ENCODE results near the gene CYB561. TPM values are rescaled to one million over a fixed set of nuclear protein-coding genes. Genes with fewer than 3 reads are reported as not detected.

The CYB561 gene
- total RNA-seq, 4 donors from 2014 or later: 41.7 to 74.6 (median 56.4) TPM

DNA sequence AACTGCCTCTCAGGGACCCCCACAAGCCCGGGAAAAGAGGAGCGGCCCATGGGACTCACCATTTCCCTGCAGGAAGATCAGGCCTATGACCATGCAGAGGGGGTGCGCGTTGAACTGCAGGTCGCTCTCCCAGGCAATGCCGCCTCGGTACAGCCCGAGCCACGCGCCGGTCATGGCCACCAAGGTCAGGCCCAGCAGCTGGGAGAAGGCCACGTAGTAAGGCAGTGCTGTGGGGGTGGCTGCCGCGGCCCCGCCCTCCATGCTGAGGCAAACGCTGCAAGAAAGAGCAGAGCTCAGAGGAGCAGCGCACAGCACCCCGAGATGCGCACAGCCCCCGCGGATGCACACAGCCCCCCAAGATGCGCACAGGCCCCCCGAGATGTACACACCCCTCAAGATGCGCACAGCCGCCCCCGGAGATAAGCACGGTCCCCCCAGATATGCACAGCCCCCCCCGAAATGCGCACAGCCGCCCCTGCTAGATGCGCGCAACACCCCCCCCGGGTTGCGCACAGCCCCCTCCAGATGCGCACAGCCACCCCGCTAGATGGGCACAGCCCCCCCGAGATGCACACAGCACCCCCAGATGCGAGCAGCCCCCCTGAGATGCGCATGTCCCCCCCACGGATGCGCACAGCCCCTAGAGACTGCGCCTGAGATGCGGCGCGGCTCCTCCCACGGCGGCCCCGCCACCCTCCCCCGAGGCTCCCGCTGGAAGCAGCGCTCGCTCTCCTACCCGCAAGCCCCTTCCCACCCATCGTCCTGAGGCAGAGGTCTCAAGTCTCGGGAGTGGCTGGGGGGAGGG, 8.6 kb downstream of the CYB561 start:
- intact Hi-C loops (cut with DNase I; ENCODE audit: low total_unique reads): loop anchor here (5.0 kb wide), 1 partner anchor 40 kb away; the partner anchor contains the start of gene ACE
- H3K4me3 ChIP-seq (ENCODE audit: low read depth, poor library complexity, severe bottlenecking): no peak overlapping the region
- TF ChIP-seq POLR2A (IDR thresholded peaks at IDR 0.05): no peak
- TF ChIP-seq, protein P1, sequence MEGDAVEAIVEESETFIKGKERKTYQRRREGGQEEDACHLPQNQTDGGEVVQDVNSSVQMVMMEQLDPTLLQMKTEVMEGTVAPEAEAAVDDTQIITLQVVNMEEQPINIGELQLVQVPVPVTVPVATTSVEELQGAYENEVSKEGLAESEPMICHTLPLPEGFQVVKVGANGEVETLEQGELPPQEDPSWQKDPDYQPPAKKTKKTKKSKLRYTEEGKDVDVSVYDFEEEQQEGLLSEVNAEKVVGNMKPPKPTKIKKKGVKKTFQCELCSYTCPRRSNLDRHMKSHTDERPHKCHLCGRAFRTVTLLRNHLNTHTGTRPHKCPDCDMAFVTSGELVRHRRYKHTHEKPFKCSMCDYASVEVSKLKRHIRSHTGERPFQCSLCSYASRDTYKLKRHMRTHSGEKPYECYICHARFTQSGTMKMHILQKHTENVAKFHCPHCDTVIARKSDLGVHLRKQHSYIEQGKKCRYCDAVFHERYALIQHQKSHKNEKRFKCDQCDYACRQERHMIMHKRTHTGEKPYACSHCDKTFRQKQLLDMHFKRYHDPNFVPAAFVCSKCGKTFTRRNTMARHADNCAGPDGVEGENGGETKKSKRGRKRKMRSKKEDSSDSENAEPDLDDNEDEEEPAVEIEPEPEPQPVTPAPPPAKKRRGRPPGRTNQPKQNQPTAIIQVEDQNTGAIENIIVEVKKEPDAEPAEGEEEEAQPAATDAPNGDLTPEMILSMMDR (IDR thresholded peaks at IDR 0.05): no peak
- 57 to 74% methylated on average over 8 to 47 of the region's 55 CpGs for WGBS, 2 donors
- DNase-seq (ENCODE audit: low spot score in 2 of 2): no peak

DNA sequence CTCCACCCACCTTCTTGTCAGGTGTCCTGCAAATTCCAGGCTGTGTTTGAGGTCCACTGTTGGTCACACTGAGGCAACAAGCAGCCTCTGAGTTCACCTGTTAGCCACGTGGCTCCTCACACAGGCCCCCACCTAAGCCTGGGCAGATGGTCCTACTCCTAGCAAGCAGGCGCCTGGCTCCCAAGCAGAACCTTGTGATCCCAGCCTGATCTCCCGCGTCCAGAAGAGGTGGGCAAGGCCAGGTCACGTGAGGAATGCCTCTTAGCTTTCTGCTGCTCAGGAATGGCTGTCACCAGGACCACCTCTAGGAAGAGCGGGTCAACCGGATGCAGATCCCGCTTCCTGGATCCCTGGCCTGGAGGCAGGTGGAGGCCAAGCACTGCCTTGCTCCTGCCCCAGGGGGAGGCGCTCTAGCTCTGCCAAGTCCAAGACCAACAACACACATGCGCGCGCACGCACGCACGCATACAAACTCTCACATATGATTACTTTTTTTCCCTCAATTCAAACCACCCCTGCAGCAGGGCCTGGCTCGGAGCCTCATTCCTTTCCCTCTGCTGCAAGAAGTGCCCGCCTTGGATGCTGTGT, 9.5 kb downstream of the CYB561 start:
- WGBS, 2 donors: 86 to 89% methylated on average over 16 to 17 of the region's 17 CpGs
- no peak overlapping the region for H3K4me3 ChIP-seq (ENCODE audit: low read depth, poor library complexity, severe bottlenecking)
- intact Hi-C loops (cut with DNase I; ENCODE audit: low total_unique reads): loop anchor here (5.0 kb wide), 1 partner anchor 41 kb away; the partner anchor contains the start of gene ACE
- DNase-seq (ENCODE audit: low spot score in 2 of 2): no peak
- no peak for TF ChIP-seq POLR2A (IDR thresholded peaks at IDR 0.05)

DNA sequence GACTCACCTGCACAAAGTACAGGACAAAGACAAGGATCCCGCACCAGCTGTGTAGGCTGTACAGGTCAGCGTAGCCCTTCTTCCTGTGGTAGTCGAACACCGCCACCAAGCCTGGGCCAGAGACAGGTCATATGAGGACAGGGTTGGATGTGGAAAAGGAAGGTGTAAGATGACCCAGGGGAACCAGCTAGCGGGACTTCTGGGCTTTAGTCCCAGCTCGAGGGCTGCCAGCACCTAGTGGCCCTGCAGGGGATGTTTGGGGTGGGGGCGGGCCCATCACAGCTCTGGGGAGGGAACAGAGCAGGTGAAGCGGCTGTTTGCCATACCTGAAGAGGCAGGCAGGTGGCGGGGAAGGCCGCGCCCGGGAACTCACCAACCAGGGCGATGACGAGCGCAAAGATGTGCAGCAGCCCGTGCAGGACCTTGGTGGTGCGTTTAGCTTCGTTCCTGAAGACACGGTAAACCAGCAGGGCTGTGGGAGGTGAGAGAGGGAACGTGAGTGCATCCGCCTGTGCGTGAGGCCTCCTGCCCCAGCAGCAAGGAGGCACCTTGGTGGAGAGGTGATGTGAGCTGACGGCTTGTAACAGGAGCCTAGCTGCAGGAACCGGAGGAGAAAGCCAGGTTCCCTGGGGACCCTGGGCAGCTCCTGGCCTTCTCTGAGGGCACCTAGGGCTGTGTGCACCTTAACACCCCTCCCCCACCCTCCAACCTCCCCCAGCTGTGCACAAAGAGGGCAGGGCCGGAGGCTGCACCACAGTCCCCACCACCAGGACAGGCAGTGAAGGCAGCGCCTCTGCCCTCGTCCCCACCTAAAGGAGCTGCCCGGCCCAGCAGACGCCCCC, 10.2 kb downstream of the CYB561 start:
- no peak overlapping the region for H3K4me3 ChIP-seq (ENCODE audit: low read depth, poor library complexity, severe bottlenecking)
- no peak for DNase-seq (ENCODE audit: low spot score in 2 of 2)
- 84 to 86% methylated on average over 27 to 29 of the region's 29 CpGs for WGBS, 2 donors
- intact Hi-C loops (cut with DNase I; ENCODE audit: low total_unique reads): loop anchor here (5.0 kb wide), 1 partner anchor 41 kb away; the partner anchor contains the start of gene ACE
- no peak for TF ChIP-seq POLR2A (IDR thresholded peaks at IDR 0.05)
- TF ChIP-seq, protein P1 (IDR thresholded peaks at IDR 0.05): no peak

DNA sequence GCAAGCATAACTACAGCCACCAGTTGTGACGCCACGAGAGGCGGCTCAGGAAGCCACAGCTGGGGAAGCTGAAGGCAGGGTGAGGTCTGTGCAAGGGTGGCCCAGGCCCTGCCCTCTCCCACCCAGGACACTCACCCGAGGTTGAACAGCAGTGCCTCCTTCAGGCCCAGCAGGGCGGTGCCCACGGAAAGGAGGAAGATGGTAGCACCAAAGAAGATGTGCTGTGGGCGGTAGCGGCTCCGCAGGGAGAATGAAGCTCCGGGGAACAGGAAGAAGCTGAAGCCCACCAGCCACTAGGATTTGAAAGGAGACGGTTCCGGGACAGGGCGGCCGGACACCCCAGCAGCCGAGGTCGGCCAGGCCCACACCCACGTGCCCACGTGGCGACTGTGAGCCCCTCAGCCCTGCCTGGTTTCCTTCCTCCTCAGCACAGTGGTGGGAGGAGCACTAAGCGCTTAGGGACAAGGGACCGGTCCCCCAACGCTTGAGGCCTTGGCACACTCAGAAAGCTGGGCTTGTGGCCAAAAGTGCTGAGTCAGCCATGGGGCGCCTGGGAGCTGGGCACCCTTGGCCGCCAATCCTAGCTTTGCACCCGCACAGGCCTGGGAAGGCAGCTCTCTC, 11.0 kb downstream of the CYB561 start:
- TF ChIP-seq, protein P1 (IDR thresholded peaks at IDR 0.05): no peak
- TF ChIP-seq POLR2A (IDR thresholded peaks at IDR 0.05): no peak
- WGBS, 2 donors: 52 to 54% methylated on average over 25 of the region's 25 CpGs
- DNase-seq (ENCODE audit: low spot score in 2 of 2): peak in 1 of 2 donors; percentile 90
- H3K4me3 ChIP-seq (ENCODE audit: low read depth, poor library complexity, severe bottlenecking): no peak overlapping the region
- intact Hi-C loops (cut with DNase I; ENCODE audit: low total_unique reads): loop anchor here (5.0 kb wide), 1 partner anchor 42 kb away; the partner anchor contains the start of gene ACE

DNA sequence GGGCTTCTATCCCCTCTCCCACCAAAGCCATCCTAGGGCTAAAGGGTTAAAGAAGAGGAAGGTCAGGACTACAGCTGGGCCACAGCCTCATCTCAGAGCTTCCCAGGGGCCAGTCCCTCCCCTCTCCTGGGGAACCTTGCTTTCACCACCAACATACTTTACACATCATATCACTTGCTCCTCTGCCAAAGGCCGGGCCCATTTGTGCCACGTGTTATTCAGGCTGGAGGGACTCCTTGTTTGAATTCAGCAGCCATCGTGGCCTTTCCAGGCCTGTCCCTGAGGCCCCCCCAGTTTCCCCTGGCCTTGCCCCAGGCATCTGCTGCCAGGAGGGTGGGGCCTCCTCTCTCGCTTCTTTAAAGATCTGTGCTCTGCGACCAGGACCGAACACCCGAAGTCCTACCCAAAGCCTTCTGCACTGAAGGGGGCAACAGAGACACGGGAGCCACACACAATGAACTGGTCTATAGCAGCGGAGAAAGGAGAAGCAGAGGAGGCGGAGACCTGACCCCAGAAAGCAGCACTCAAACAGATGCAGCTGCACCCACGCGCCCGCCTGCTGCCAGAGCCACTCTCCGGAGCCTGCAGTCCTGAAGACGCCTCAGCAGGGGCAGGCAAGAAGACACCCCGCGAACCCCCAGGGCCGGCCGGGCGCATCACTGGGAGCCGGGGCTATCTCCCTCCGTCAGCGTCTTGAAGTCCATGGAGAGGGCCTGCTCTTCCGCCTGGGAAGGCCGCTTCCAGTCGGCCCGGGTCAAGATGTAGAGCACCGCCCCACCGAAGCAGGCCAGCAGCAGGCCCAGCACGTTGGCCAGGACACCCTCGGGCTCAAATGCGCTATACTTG, 12.1 kb downstream of the CYB561 start:
- intact Hi-C loops (cut with DNase I; ENCODE audit: low total_unique reads): no loop called here
- TF ChIP-seq, protein P1 (IDR thresholded peaks at IDR 0.05): no peak
- no peak for TF ChIP-seq POLR2A (IDR thresholded peaks at IDR 0.05)
- H3K4me3 ChIP-seq (ENCODE audit: low read depth, poor library complexity, severe bottlenecking): no peak overlapping the region
- DNase-seq (ENCODE audit: low spot score in 2 of 2): peak; percentile 82 to 96
- 58 to 69% methylated on average over 30 to 31 of the region's 32 CpGs for WGBS, 2 donors

All from lower leg skin (tissue), 4 donors.